Measurements from ENCODE around the gene MORC1.

- TF ChIP-seq JUND (IDR thresholded peaks at IDR 0.05) (no peak), CTCF (IDR thresholded peaks at IDR 0.05; ENCODE audit: low read depth, low read length, missing input control) (no peak), TAF1 (conservative IDR thresholded peaks at IDR 0.05) (no peak), MAX (IDR thresholded peaks at IDR 0.05) (no peak), RAD21 (IDR thresholded peaks at IDR 0.05) (no peak), ATF3 (IDR thresholded peaks at IDR 0.05) (no peak), EGR1 (IDR thresholded peaks at IDR 0.05; ENCODE audit: low read depth in 2 of 2) (no peak)
Observed at GRCh38 chr3:109059264-109059663, 58.7 kb downstream of the MORC1 start.

Measured in liver (tissue), 3 donors.